HG03095 (cell line): ENCODE data around the gene HOGA1.
"Not testable (repeated sequence)": the region's sequence is repeated elsewhere in the genome, so short reads cannot be mapped to it uniquely, and the experiment has no call there.

Source experiments
- ATAC-seq: cut with Tn5 transposase; IDR thresholded peaks from one replicate; pipeline ENCODE4 v1.9.1; 2021; ENCODE audit warnings: moderate library complexity; ENCODE audit not compliant: unreplicated experiment

HOGA1 gene

GRCh38 chr10:97644936-97645335 is 60.7 kb downstream of the HOGA1 start:
- no peak for ATAC-seq

GRCh38 chr10:97647556-97647955 is 63.4 kb downstream of the HOGA1 start:
- no peak for ATAC-seq

GRCh38 chr10:97648562-97649404 is 64.6 kb downstream of the HOGA1 start:
- peak; percentile 88 for ATAC-seq

- not testable (repeated sequence) for ATAC-seq
Observed at GRCh38 chr10:97649405-97649750, 65.2 kb downstream of the HOGA1 start.

- ATAC-seq, result no peak
Observed at GRCh38 chr10:97650726-97651125, 66.5 kb downstream of the HOGA1 start.

- no peak for ATAC-seq
Observed at GRCh38 chr10:97651773-97652172, 67.6 kb downstream of the HOGA1 start.

- ATAC-seq, result no peak
Observed at GRCh38 chr10:97656777-97657176, 72.6 kb downstream of the HOGA1 start.

GRCh38 chr10:97659589-97659988 is 75.4 kb downstream of the HOGA1 start:
- no peak for ATAC-seq
